ENCODE data around the gene MTRR.
A peak's percentile ranks its signal among the peaks of the same experiment; 100 is the strongest.

MTRR gene

GRCh38 chr5:7868773-7869473 lies at the start of gene MTRR, which contains the start of gene FASTKD3:
TSS of gene MTRR (plus strand) at chr5:7869148. CDS start at chr5:7870795, 1,647 bp downstream.
TSS of gene FASTKD3 (minus strand) at chr5:7869031. CDS start at chr5:7868083, 948 bp downstream.
- Histone ChIP-seq H3K4me1 (ENCODE audit: control insufficient read depth, insufficient read depth, low read length) (peaks cover 17% of the 10 kb centered on the region), H3K36me3 (ENCODE audit: control insufficient read depth in 2 of 2, insufficient read depth in 1 of 2, low read length in 2 of 2) (peaks cover 16 to 58% of the 10 kb centered on the region in 2 experiments), H3K4me3 (ENCODE audit: low read depth, low read length) (peak within 1 kb of the TSS; percentile 96), H3K27ac (ENCODE audit: extremely low read depth, low read depth, low read length) (peak within 1 kb of the TSS; percentile 66; the same call in 1 of the 2 replicates), H3K9me3 (ENCODE audit: control insufficient read depth, insufficient read depth, low read depth, low read length) (no peaks in the 10 kb centered on the region)
- CTCF ChIA-PET: interaction anchor here (0.7 to 1.5 kb wide), 5 partner anchors 9 to 125 kb away, joined by 3 to 13 read pairs (median 4); no protein-coding TSS in a partner anchor
- POLR2A ChIA-PET: interaction anchor here (0.6 to 3.3 kb wide), 10 partner anchors 9 to 1674 kb away, joined by 3 to 22 read pairs (median 7); partner anchors contain the start of genes CFAP90, NSUN2 and SRD5A1
- TF ChIP-seq ZNF404 (tag by site-specific recombination; IDR thresholded peaks at IDR 0.05) (no peak), ZBTB17 (tag by site-specific recombination; IDR thresholded peaks at IDR 0.05) (no peak), ZNF362 (tag by site-specific recombination; IDR thresholded peaks at IDR 0.05) (no peak), ZNF518A (tag by site-specific recombination; conservative IDR thresholded peaks at IDR 0.05; ENCODE audit: low read depth) (no peak), ZBTB10 (tag by site-specific recombination; IDR thresholded peaks at IDR 0.05) (peak; percentile 89), ZNF132 (tag by site-specific recombination; IDR thresholded peaks at IDR 0.05; ENCODE audit: borderline replicate concordance) (no peak), ZBTB20 (tag by site-specific recombination; IDR thresholded peaks at IDR 0.05) (no peak; the same call in 1 of the 2 replicates), KLF17 (tag by site-specific recombination; IDR thresholded peaks at IDR 0.05) (no peak; the same call in 1 of the 2 replicates), ZNF473 (tag by site-specific recombination; IDR thresholded peaks at IDR 0.05) (no peak), ZBTB48 (tag by site-specific recombination; IDR thresholded peaks at IDR 0.05) (peak; percentile 30), ZBTB11 (tag by site-specific recombination; conservative IDR thresholded peaks at IDR 0.05; ENCODE audit: low read depth) (peak; percentile 87), ZNF391 (tag by site-specific recombination; IDR thresholded peaks at IDR 0.05; ENCODE audit: borderline replicate concordance, low read depth) (no peak), ZNF394 (tag by site-specific recombination; IDR thresholded peaks at IDR 0.05; ENCODE audit: borderline replicate concordance) (no peak), ZNF223 (tag by site-specific recombination; IDR thresholded peaks at IDR 0.05) (no peak), ZNF677 (tag by site-specific recombination; IDR thresholded peaks at IDR 0.05) (no peak), ZNF114 (tag by site-specific recombination; IDR thresholded peaks at IDR 0.05) (no peak), PRDM10 (tag by site-specific recombination; IDR thresholded peaks at IDR 0.05) (peak; percentile 84)

Measured in HEK293 (cell line).